GM10248 (cell line): ENCODE results near the gene MS4A15.

Experiments used
- CTCF ChIA-PET: fragments of 300-600 bp; sonication (Branson Sonifier 250); formaldehyde crosslinking; extraction: SDS; loops from one replicate; lab custom pipeline; 2021; ENCODE audit warnings: antibody characterized with exemption; lab: Yijun Ruan, JAX
- POLR2A ChIA-PET: fragments of 350-650 bp; sonication (Branson Sonifier 250); formaldehyde crosslinking; extraction: SDS; loops from one replicate; lab custom pipeline; 2020; ENCODE audit warnings: antibody characterized with exemption; lab: Yijun Ruan, JAX
- DNase-seq: peaks from one replicate; pipeline ENCODE4 v3.0.0; 2012; ENCODE audit errors: extremely low spot score
- TF ChIP-seq, protein P1 (sequence below): IDR thresholded peaks from 2 replicates; pipeline ENCODE4 v1.5.1; 2012; ENCODE audit warnings: mild to moderate bottlenecking, low read depth; ENCODE audit errors: extremely low read depth, missing control alignments, control extremely low read depth

MS4A15 gene

DNA sequence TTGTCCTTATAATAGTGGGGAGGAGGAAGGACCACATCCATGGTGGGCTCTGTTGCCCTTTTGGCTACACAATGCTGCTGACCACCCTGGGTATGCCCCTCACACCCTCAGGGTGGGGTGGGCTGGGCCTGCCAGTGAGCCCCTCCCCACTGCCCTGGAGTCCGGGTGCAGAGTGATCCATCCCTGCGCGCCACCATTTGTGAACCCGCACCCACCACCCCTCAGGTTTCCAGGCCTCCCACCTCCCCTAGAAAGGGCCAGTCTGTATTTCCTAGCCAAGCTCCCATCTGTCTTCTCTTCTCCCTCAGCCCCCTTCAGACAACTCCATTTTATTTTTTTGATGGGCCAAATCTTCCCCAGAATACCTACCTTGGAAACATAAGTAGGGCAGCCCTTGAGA is 53.5 kb downstream of the MS4A15 start:
- POLR2A ChIA-PET = no interaction called here
- CTCF ChIA-PET = interaction anchor here (1.0 to 1.3 kb wide), 2 partner anchors 11 to 47 kb away, joined by 3 to 4 read pairs; no protein-coding TSS in a partner anchor
- TF ChIP-seq, protein P1, sequence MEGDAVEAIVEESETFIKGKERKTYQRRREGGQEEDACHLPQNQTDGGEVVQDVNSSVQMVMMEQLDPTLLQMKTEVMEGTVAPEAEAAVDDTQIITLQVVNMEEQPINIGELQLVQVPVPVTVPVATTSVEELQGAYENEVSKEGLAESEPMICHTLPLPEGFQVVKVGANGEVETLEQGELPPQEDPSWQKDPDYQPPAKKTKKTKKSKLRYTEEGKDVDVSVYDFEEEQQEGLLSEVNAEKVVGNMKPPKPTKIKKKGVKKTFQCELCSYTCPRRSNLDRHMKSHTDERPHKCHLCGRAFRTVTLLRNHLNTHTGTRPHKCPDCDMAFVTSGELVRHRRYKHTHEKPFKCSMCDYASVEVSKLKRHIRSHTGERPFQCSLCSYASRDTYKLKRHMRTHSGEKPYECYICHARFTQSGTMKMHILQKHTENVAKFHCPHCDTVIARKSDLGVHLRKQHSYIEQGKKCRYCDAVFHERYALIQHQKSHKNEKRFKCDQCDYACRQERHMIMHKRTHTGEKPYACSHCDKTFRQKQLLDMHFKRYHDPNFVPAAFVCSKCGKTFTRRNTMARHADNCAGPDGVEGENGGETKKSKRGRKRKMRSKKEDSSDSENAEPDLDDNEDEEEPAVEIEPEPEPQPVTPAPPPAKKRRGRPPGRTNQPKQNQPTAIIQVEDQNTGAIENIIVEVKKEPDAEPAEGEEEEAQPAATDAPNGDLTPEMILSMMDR = no peak
- DNase-seq = no peak

DNA sequence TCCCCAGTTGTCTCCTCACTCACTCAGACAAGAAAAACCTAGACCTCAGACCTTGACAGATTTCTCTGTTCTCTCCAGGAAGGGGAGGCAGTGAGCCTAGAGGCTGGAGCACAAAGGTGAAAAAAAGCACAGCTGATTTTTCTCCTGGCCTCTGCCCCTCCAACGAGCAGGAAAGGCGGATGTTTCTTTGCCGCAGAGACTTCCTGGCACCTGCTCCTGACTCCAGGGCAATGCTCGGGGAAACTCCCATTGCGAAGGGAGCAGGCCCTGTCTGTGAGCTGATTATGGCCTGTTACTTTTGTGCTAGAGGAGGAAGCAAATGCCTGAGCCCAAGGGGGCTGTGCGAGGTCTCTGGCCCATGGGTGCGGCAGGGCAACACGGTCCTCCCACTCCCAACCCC is 53.9 kb downstream of the MS4A15 start:
- no peak for DNase-seq
- CTCF ChIA-PET = interaction anchor here (1.0 to 1.3 kb wide), 2 partner anchors 11 to 48 kb away, joined by 3 to 4 read pairs; no protein-coding TSS in a partner anchor
- TF ChIP-seq, protein P1 = no peak
- POLR2A ChIA-PET = no interaction called here

DNA sequence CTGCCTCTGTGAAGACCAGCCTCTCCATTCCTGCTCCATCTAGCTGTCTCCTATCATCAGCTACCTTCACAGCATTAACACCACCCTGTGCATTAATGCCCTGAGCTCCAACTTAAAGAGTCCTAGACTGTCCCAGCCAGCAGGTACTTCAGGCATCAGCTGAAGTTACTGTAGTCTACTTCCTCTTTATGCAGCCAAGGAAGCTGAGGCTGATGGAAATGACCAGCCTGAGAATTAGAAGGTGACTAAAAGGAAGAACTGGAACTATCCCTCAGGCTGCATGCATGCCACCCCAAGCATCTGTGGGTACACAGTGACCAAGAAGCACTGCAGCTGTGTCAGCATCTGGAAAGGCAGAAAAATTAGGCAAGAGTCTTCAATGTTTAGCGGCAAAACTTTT is 56.7 kb downstream of the MS4A15 start:
- ChIA-PET POLR2A (no interaction called here), CTCF (interaction anchor here (1.5 to 1.8 kb wide), 3 partner anchors 14 to 74 kb away, joined by 4 to 12 read pairs (median 4); no protein-coding TSS in a partner anchor)
- TF ChIP-seq, protein P1 = no peak
- DNase-seq = no peak

DNA sequence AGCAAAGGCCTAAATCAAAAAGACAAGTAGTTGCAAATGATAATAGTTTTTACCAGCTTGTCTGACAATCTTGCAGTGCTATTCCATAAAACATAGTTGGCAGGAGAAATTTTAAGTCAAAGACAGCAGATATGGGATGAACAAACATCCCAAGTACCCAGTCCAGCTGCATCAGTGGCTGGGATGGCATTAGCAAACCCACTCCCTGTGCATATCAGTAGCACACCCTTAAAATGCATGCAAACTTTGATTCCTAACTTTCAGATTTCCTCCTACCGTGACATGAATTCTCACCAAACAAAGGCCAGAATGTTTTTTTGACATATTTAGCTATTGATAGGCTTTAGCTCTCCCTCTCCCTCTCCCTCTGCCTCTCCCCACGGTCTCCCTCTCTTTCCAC is 57.4 kb downstream of the MS4A15 start:
- ChIA-PET POLR2A (no interaction called here), CTCF (interaction anchor here (1.5 to 1.8 kb wide), 3 partner anchors 14 to 74 kb away, joined by 4 to 12 read pairs (median 4); no protein-coding TSS in a partner anchor)
- TF ChIP-seq, protein P1 = no peak
- no peak for DNase-seq

DNA sequence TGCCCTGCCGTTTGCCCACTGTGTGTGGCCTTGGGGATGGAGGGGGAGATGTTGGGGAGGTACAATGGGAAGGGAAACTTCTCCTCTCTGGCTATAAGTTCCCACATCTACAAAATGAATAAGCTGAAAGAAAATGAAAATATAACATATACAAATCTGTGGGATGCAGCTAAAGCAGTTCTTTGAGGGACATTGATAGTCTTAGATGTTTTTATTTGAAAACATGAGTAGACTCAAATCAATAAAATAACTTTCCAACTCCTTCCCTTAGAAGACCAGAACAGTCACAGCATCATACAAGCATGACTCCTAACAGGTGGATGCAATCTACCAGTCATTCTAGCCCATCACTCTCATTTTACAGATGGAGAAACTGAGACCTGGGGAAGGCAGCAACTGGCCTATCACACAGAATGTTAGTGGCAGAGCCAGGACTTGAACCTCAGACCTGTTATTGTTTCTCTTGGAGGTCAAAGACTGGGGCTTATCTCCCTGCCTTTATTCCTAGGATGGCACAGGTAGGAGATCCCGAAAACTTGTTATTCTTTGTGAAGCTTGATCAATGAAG is 60.0 kb downstream of the MS4A15 start:
- TF ChIP-seq, protein P1 = no peak
- ChIA-PET POLR2A (no interaction called here), CTCF (interaction anchor here (1.1 to 7.1 kb wide), 3 partner anchors 14 to 83 kb away, joined by 3 to 83 read pairs (median 3); no protein-coding TSS in a partner anchor)
- no peak for DNase-seq

DNA sequence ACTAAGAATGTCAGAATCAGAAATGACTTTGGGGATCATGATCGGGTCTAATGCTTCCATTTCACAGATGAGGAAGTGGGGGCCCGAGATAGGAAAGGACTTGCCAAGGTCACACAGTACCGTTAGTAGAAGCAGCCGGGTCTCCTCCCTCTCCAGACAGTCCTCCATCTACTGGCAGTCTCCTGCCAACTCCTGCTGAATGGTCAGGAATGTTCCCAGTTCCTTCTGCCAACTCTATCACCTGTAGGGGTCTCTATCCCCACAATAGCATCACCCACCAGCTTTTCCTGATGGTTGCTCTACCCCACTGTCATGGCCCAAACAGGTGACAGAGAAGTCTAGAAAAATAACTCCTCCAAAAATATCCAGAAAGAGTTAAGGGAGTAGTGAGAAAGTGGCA is 61.4 kb downstream of the MS4A15 start:
- no peak for DNase-seq
- ChIA-PET POLR2A (no interaction called here), CTCF (interaction anchor here (1.5 to 7.1 kb wide), 2 partner anchors 13 to 81 kb away, joined by 3 to 83 read pairs; no protein-coding TSS in a partner anchor)
- TF ChIP-seq, protein P1 = no peak
